ENCODE measurements around the gene MAPK1IP1L. TPM values are rescaled to one million over a fixed set of nuclear protein-coding genes. Genes with fewer than 3 reads are reported as not detected.
A peak's percentile ranks its signal among the peaks of the same experiment; 100 is the strongest.
"Not testable (repeated sequence)": the region's sequence is repeated elsewhere in the genome, so short reads cannot be mapped to it uniquely, and the experiment has no call there.

MAPK1IP1L gene
- total and polyA plus RNA-seq, 10 donors = 20.8 to 72.5 (median 60.6) TPM

DNA sequence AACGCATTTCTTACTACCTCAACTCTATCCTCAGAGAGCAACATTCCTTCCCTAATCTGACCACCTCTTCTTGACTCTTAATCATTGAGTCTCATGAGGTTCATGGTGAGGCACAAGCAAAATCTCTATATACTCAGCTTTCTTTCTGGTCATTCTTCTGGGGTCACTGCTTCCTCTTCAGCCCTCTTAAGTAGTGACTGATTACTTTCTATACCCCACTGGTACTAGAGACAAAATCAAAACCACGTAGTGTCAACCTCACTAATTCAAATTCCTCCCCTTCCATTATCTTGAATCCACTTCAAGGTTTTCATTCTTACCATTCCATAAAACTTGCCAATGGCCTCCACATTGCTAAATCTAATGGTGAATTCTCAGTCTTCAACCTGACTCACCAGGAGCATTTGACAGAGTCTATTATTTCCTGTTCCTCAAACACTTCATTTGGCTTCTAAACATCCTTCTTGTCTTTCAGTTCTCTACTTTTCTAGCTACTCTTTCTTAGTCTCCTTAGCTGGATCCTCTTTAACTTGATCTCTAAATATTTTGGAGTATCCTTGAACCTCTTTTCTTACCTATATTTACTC, 31.4 kb upstream of the MAPK1IP1L start:
- WGBS, 5 donors = 92 to 98% (median 93%) methylated on average over 2 of the region's 2 CpGs
- Histone ChIP-seq H3K36me3 (no peaks in the 10 kb centered on the region), H3K9me3 (no peaks in the 10 kb centered on the region), H3K4me3 (no peak overlapping the region), H3K27me3 (replicated peaks in 1 of 7) (no peaks in the 10 kb centered on the region), H3K27ac (no peak overlapping the region), H3K4me1 (no peaks in the 10 kb centered on the region)
- DNase-seq = no peak
- TF ChIP-seq, protein P1, sequence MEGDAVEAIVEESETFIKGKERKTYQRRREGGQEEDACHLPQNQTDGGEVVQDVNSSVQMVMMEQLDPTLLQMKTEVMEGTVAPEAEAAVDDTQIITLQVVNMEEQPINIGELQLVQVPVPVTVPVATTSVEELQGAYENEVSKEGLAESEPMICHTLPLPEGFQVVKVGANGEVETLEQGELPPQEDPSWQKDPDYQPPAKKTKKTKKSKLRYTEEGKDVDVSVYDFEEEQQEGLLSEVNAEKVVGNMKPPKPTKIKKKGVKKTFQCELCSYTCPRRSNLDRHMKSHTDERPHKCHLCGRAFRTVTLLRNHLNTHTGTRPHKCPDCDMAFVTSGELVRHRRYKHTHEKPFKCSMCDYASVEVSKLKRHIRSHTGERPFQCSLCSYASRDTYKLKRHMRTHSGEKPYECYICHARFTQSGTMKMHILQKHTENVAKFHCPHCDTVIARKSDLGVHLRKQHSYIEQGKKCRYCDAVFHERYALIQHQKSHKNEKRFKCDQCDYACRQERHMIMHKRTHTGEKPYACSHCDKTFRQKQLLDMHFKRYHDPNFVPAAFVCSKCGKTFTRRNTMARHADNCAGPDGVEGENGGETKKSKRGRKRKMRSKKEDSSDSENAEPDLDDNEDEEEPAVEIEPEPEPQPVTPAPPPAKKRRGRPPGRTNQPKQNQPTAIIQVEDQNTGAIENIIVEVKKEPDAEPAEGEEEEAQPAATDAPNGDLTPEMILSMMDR (IDR thresholded peaks at IDR 0.05 in 8 of 11, conservative IDR thresholded peaks at IDR 0.05 in 3 of 11) = no peak
- TF ChIP-seq POLR2A (IDR thresholded peaks at IDR 0.05) (no peak), POLR2AphosphoS5 (IDR thresholded peaks at IDR 0.05) (no peak)
- intact Hi-C loops (cut with DNase I; ENCODE audit: low total_unique reads) = no loop called here

GRCh38 chr14:55024365-55024764, 27.1 kb upstream of the MAPK1IP1L start:
- H3K4me1 ChIP-seq = peaks cover 17 to 35% (median 33%) of the 10 kb centered on the region in 6 donors
- H3K27me3 ChIP-seq (replicated peaks in 1 of 7); H3K27ac ChIP-seq; intact Hi-C loops (cut with DNase I; ENCODE audit: low total_unique reads); H3K9me3 ChIP-seq; H3K36me3 ChIP-seq; DNase-seq; H3K4me3 ChIP-seq: not testable (repeated sequence)
- 84 to 100% (median 89%) methylated on average over 2 to 4 of the region's 5 CpGs for WGBS, 5 donors

DNA sequence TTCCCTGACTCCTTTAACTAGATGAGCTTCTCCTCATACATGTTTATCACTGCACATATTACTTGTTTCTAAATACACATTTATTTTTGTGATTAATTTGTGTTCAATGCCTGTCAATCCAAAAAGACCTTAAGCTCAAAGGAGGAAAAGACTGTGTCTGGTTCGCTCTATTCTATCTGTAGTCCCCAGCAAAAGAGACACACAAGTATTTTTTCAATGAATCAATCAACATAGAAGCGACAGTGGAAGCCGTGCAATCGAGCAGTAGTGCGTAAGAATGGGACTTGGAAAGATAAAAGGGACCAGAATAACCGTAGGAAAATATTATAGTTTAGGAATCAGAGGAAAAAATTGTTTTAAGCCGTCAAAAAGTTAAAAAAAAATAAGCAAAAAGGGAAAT, 25.5 kb upstream of the MAPK1IP1L start:
- DNase-seq = no peak
- TF ChIP-seq, protein P1 (IDR thresholded peaks at IDR 0.05 in 8 of 11, conservative IDR thresholded peaks at IDR 0.05 in 3 of 11) = no peak
- TF ChIP-seq POLR2A (IDR thresholded peaks at IDR 0.05) = no peak
- TF ChIP-seq POLR2AphosphoS5 (IDR thresholded peaks at IDR 0.05) = no peak
- 38 to 51% (median 49%) methylated on average over 7 of the region's 7 CpGs for WGBS, 5 donors
- intact Hi-C loops (cut with DNase I; ENCODE audit: low total_unique reads) = no loop called here
- peak overlapping the region in 6 of 8 donors; percentile 66 to 95 (median 85) for H3K4me3 ChIP-seq
- H3K27ac ChIP-seq = no peak overlapping the region
- peaks cover 17 to 50% (median 46%) of the 10 kb centered on the region in 6 donors for H3K4me1 ChIP-seq
- no peaks in the 10 kb centered on the region for H3K9me3 ChIP-seq
- H3K27me3 ChIP-seq (replicated peaks in 1 of 7) = no peaks in the 10 kb centered on the region
- H3K36me3 ChIP-seq = no peaks in the 10 kb centered on the region

GRCh38 chr14:55026441-55026792, 25.0 kb upstream of the MAPK1IP1L start:
- TF ChIP-seq POLR2A (IDR thresholded peaks at IDR 0.05) (no peak), POLR2AphosphoS5 (IDR thresholded peaks at IDR 0.05) (no peak)
- TF ChIP-seq, protein P1 (IDR thresholded peaks at IDR 0.05 in 8 of 11, conservative IDR thresholded peaks at IDR 0.05 in 3 of 11) = no peak
- Histone ChIP-seq H3K27ac (peak overlapping the region; percentile 75 to 94 (median 86)), H3K9me3 (no peaks in the 10 kb centered on the region), H3K4me1 (peaks cover 17 to 55% (median 51%) of the 10 kb centered on the region in 6 donors), H3K4me3 (peak overlapping the region; percentile 66 to 95 (median 85)), H3K27me3 (replicated peaks in 1 of 7) (no peaks in the 10 kb centered on the region), H3K36me3 (no peaks in the 10 kb centered on the region)
- intact Hi-C loops (cut with DNase I; ENCODE audit: low total_unique reads) = no loop called here
- DNase-seq = no peak
- WGBS, 5 donors = 2 to 6% (median 2%) methylated on average over 9 of the region's 9 CpGs
